ENCODE data around the gene MCU.
"Not testable (repeated sequence)": the region's sequence is repeated elsewhere in the genome, so short reads cannot be mapped to it uniquely, and the experiment has no call there.

The MCU gene

GRCh38 chr10:72890086-72890485, 198.1 kb downstream of the MCU start:
- Histone ChIP-seq H3K79me2 (ENCODE audit: control insufficient read depth, insufficient read depth, low read length, unreplicated experiment) (no peaks in the 10 kb centered on the region), H3K27ac (ENCODE audit: low read depth, low read length) (no peak overlapping the region), H2AFZ (ENCODE audit: low read length, unreplicated experiment) (no peak overlapping the region), H3K27me3 (ENCODE audit: insufficient read depth, low read length) (no peaks in the 10 kb centered on the region), H3K36me3 (ENCODE audit: insufficient read depth, low read length) (0 out of 2 replicates have a peak, but pooled peaks cover 5% of the 10 kb centered on the region), H3K4me3 (ENCODE audit: low read depth, low read length) (no peak overlapping the region), H3K4me1 (ENCODE audit: control insufficient read depth, insufficient read depth, low read length, unreplicated experiment) (no peaks in the 10 kb centered on the region)

GRCh38 chr10:72893136-72893798, 201.3 kb downstream of the MCU start, which contains the start of gene OIT3:
TSS of gene OIT3 (plus strand) at chr10:72893739. CDS start at chr10:72893799, 60 bp downstream.
- Histone ChIP-seq H3K27me3 (ENCODE audit: insufficient read depth, low read length) (no peaks in the 10 kb centered on the region), H2AFZ (ENCODE audit: low read length, unreplicated experiment) (no peak within 1 kb of the TSS), H3K36me3 (ENCODE audit: insufficient read depth, low read length) (no peaks in the 10 kb centered on the region), H3K4me1 (ENCODE audit: control insufficient read depth, insufficient read depth, low read length, unreplicated experiment) (no peaks in the 10 kb centered on the region), H3K4me3 (ENCODE audit: low read depth, low read length) (no peak within 1 kb of the TSS), H3K27ac (ENCODE audit: low read depth, low read length) (no peak within 1 kb of the TSS), H3K79me2 (ENCODE audit: control insufficient read depth, insufficient read depth, low read length, unreplicated experiment) (no peaks in the 10 kb centered on the region)

- Histone ChIP-seq H3K27ac (ENCODE audit: low read depth, low read length) (no peak overlapping the region), H3K4me3 (ENCODE audit: low read depth, low read length) (no peak overlapping the region), H3K4me1 (ENCODE audit: control insufficient read depth, insufficient read depth, low read length, unreplicated experiment) (no peaks in the 10 kb centered on the region), H3K36me3 (ENCODE audit: insufficient read depth, low read length) (no peaks in the 10 kb centered on the region), H3K79me2 (ENCODE audit: control insufficient read depth, insufficient read depth, low read length, unreplicated experiment) (no peaks in the 10 kb centered on the region), H2AFZ (ENCODE audit: low read length, unreplicated experiment) (no peak overlapping the region), H3K27me3 (ENCODE audit: insufficient read depth, low read length) (no peaks in the 10 kb centered on the region)
Observed at GRCh38 chr10:72895236-72895850, 203.4 kb downstream of the MCU start.

GRCh38 chr10:72898616-72899015, 206.7 kb downstream of the MCU start:
- Histone ChIP-seq H3K4me3 (ENCODE audit: low read depth, low read length) (no peak overlapping the region), H2AFZ (ENCODE audit: low read length, unreplicated experiment) (no peak overlapping the region), H3K4me1 (ENCODE audit: control insufficient read depth, insufficient read depth, low read length, unreplicated experiment) (no peaks in the 10 kb centered on the region), H3K27ac (ENCODE audit: low read depth, low read length) (no peak overlapping the region), H3K27me3 (ENCODE audit: insufficient read depth, low read length) (no peaks in the 10 kb centered on the region), H3K36me3 (ENCODE audit: insufficient read depth, low read length) (no peaks in the 10 kb centered on the region), H3K79me2 (ENCODE audit: control insufficient read depth, insufficient read depth, low read length, unreplicated experiment) (no peaks in the 10 kb centered on the region)

- Histone ChIP-seq H3K79me2 (ENCODE audit: control insufficient read depth, insufficient read depth, low read length, unreplicated experiment) (no peaks in the 10 kb centered on the region), H3K4me3 (ENCODE audit: low read depth, low read length) (no peak overlapping the region), H2AFZ (ENCODE audit: low read length, unreplicated experiment) (no peak overlapping the region), H3K36me3 (ENCODE audit: insufficient read depth, low read length) (no peaks in the 10 kb centered on the region), H3K27me3 (ENCODE audit: insufficient read depth, low read length) (no peaks in the 10 kb centered on the region), H3K27ac (ENCODE audit: low read depth, low read length) (no peak overlapping the region), H3K4me1 (ENCODE audit: control insufficient read depth, insufficient read depth, low read length, unreplicated experiment) (no peaks in the 10 kb centered on the region)
Observed at GRCh38 chr10:72899545-72899944, 207.6 kb downstream of the MCU start.

- H3K79me2 ChIP-seq (ENCODE audit: control insufficient read depth, insufficient read depth, low read length, unreplicated experiment); H3K27me3 ChIP-seq (ENCODE audit: insufficient read depth, low read length); H2AFZ ChIP-seq (ENCODE audit: low read length, unreplicated experiment); H3K4me3 ChIP-seq (ENCODE audit: low read depth, low read length); H3K36me3 ChIP-seq (ENCODE audit: insufficient read depth, low read length); H3K4me1 ChIP-seq (ENCODE audit: control insufficient read depth, insufficient read depth, low read length, unreplicated experiment); H3K27ac ChIP-seq (ENCODE audit: low read depth, low read length): not testable (repeated sequence)
Observed at GRCh38 chr10:72903941-72904446, 212.1 kb downstream of the MCU start.

GRCh38 chr10:72904806-72905205, 212.9 kb downstream of the MCU start:
- H3K36me3 ChIP-seq (ENCODE audit: insufficient read depth, low read length) = no peaks in the 10 kb centered on the region
- no peaks in the 10 kb centered on the region for H3K79me2 ChIP-seq (ENCODE audit: control insufficient read depth, insufficient read depth, low read length, unreplicated experiment)
- H2AFZ ChIP-seq (ENCODE audit: low read length, unreplicated experiment) = no peak overlapping the region
- no peak overlapping the region for H3K4me3 ChIP-seq (ENCODE audit: low read depth, low read length)
- H3K4me1 ChIP-seq (ENCODE audit: control insufficient read depth, insufficient read depth, low read length, unreplicated experiment) = no peaks in the 10 kb centered on the region
- H3K27ac ChIP-seq (ENCODE audit: low read depth, low read length) = no peak overlapping the region
- no peaks in the 10 kb centered on the region for H3K27me3 ChIP-seq (ENCODE audit: insufficient read depth, low read length)

- Histone ChIP-seq H3K4me3 (ENCODE audit: low read depth, low read length) (no peak overlapping the region), H3K27me3 (ENCODE audit: insufficient read depth, low read length) (no peaks in the 10 kb centered on the region), H3K4me1 (ENCODE audit: control insufficient read depth, insufficient read depth, low read length, unreplicated experiment) (no peaks in the 10 kb centered on the region), H3K27ac (ENCODE audit: low read depth, low read length) (no peak overlapping the region), H3K79me2 (ENCODE audit: control insufficient read depth, insufficient read depth, low read length, unreplicated experiment) (no peaks in the 10 kb centered on the region), H3K36me3 (ENCODE audit: insufficient read depth, low read length) (no peaks in the 10 kb centered on the region), H2AFZ (ENCODE audit: low read length, unreplicated experiment) (no peak overlapping the region)
Observed at GRCh38 chr10:72906446-72906845, 214.5 kb downstream of the MCU start.

- H3K4me3 ChIP-seq (ENCODE audit: low read depth, low read length) = no peak overlapping the region
- no peaks in the 10 kb centered on the region for H3K4me1 ChIP-seq (ENCODE audit: control insufficient read depth, insufficient read depth, low read length, unreplicated experiment)
- H2AFZ ChIP-seq (ENCODE audit: low read length, unreplicated experiment) = no peak overlapping the region
- no peak overlapping the region for H3K27ac ChIP-seq (ENCODE audit: low read depth, low read length)
- H3K27me3 ChIP-seq (ENCODE audit: insufficient read depth, low read length) = no peaks in the 10 kb centered on the region
- H3K36me3 ChIP-seq (ENCODE audit: insufficient read depth, low read length) = no peaks in the 10 kb centered on the region
- H3K79me2 ChIP-seq (ENCODE audit: control insufficient read depth, insufficient read depth, low read length, unreplicated experiment) = no peaks in the 10 kb centered on the region
Observed at GRCh38 chr10:72910705-72911104, 218.8 kb downstream of the MCU start.

GRCh38 chr10:72911758-72912157, 219.8 kb downstream of the MCU start:
- Histone ChIP-seq H3K4me1 (ENCODE audit: control insufficient read depth, insufficient read depth, low read length, unreplicated experiment) (no peaks in the 10 kb centered on the region), H3K36me3 (ENCODE audit: insufficient read depth, low read length) (no peaks in the 10 kb centered on the region), H3K4me3 (ENCODE audit: low read depth, low read length) (no peak overlapping the region), H3K27ac (ENCODE audit: low read depth, low read length) (no peak overlapping the region), H3K79me2 (ENCODE audit: control insufficient read depth, insufficient read depth, low read length, unreplicated experiment) (no peaks in the 10 kb centered on the region), H2AFZ (ENCODE audit: low read length, unreplicated experiment) (no peak overlapping the region), H3K27me3 (ENCODE audit: insufficient read depth, low read length) (no peaks in the 10 kb centered on the region)

- Histone ChIP-seq H3K27me3 (ENCODE audit: insufficient read depth, low read length) (no peaks in the 10 kb centered on the region), H3K79me2 (ENCODE audit: control insufficient read depth, insufficient read depth, low read length, unreplicated experiment) (no peaks in the 10 kb centered on the region), H2AFZ (ENCODE audit: low read length, unreplicated experiment) (no peak overlapping the region), H3K4me1 (ENCODE audit: control insufficient read depth, insufficient read depth, low read length, unreplicated experiment) (no peaks in the 10 kb centered on the region), H3K27ac (ENCODE audit: low read depth, low read length) (no peak overlapping the region), H3K36me3 (ENCODE audit: insufficient read depth, low read length) (no peaks in the 10 kb centered on the region), H3K4me3 (ENCODE audit: low read depth, low read length) (no peak overlapping the region)
Observed at GRCh38 chr10:72912736-72913135, 220.8 kb downstream of the MCU start.
